Gastrocnemius medialis (tissue), 4 donors: ENCODE results near the gene PRND.

Experiments used
- CTCF ChIP-seq, 5 experiments: fragments of 450-650 bp in 3 of 5; fragments of 200-600 bp in 2 of 5; sonication (generic) in 2 of 5; IDR thresholded peaks in 4 of 5; conservative IDR thresholded peaks in 1 of 5; 1 replicate in 4 of 5; 2 replicates in 1 of 5; pipeline ENCODE4 v1.5.1; 2016 to 2019; ENCODE audit warnings: antibody characterized with exemption in 5 of 5, mild to moderate bottlenecking in 3 of 5, moderate library complexity in 3 of 5
- POLR2A ChIP-seq, 2 donors: fragments of 450-650 bp; IDR thresholded peaks; one replicate each; pipeline ENCODE4 v1.6.1; 2017; ENCODE audit warnings: antibody characterized with exemption in 2 of 2, mild to moderate bottlenecking in 2 of 2, moderate library complexity in 2 of 2

- TF ChIP-seq CTCF (IDR thresholded peaks at IDR 0.05 in 4 of 5, conservative IDR thresholded peaks at IDR 0.05 in 1 of 5): peak; percentile 68 to 77 (median 73)
- peak in 1 of 2 donors; percentile 11 for TF ChIP-seq POLR2A (IDR thresholded peaks at IDR 0.05)
These were observed 1.4 kb upstream of the PRND start for GRCh38 chr20:4720041-4720976.
